DOHH2 (cell line): ENCODE measurements around the gene KRTAP5-8.

Source experiments
- CTCF ChIP-seq: fragments of 200-600 bp; sonication (generic); IDR thresholded peaks from one replicate; pipeline ENCODE4 v1.5.1; 2014; ENCODE audit warnings: antibody characterized with exemption, mild to moderate bottlenecking, low read depth, low read length; ENCODE audit not compliant: poor library complexity, severe bottlenecking
- EZH2phosphoT487 ChIP-seq: fragments of 200-600 bp; sonication (generic); IDR thresholded peaks from 2 replicates; pipeline ENCODE4 v1.6.1; 2017; ENCODE audit warnings: borderline replicate concordance, mild to moderate bottlenecking, antibody characterized with exemption, low read length, moderate library complexity, mixed read lengths

GRCh38 chr11:71551711-71552110, 13.9 kb downstream of the KRTAP5-8 start:
- TF ChIP-seq CTCF (no peak), EZH2phosphoT487 (no peak)
